ENCODE measurements around the gene SET. TPM values are rescaled to one million over a fixed set of nuclear protein-coding genes. Genes with fewer than 3 reads are reported as not detected.

SET gene
- total and polyA plus RNA-seq, 2 donors (not counting 1 experiment from before 2014, with no cell fraction given) = 54.9 to 309 TPM

DNA sequence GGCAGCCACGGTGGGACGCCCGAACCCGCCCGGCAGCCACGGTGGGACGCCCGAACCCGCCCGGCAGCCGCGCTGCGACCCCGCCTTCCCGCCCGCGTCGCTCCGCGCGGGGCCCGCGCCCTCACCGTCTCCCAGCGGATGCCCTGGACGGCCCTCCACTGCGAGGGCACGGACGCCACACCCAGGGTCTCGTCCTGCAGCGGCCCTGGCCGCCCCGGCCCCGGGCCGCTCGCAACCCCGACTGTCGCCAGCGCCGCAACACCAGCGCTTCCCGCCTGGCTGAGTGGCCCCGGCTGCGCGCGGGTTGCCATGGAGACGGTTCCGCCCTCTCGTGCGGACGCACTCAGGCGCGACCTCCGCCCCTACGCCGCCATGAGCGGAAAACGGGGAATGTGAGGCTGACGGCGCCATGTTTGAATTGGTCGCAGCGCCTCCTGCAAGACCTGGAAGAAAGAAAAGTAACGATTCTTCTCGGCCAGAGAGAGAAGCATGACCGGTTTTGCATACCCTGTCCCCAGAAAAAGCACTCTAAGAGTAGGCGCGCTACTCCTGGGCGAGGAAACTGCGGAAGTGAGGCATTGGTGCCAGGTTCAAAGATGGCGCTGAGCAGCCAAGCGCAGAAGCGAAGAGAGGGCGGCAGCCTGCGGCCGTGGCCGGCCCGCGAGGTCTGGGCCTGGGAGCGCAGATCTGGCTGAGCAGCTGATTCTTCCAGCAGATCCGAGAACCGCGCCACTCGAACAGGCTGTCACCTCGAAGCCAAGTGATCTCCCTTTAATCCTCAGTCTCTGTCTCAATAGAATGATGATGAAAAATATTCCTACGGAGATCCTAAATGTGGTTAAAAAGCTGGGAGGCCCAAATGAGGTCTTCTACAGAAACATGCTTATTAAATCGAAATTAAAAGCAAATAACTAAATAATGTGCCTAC, 32.3 kb upstream of the SET start, which contains the start of gene DYNC2I2:
Gene DYNC2I2, minus strand, starts transcription at position 432 of the 928 bp plus-strand sequence. Its CDS starts 121 bp downstream, at position 311.
- Histone ChIP-seq H3K9me3 (ENCODE audit: control extremely low read depth in 1 of 3, control insufficient read depth in 2 of 3, insufficient read depth in 1 of 3, low read length in 2 of 3) (no peaks in the 10 kb centered on the region), H3K4me2 (replicated peaks; ENCODE audit: low read depth, low read length, poor library complexity, severe bottlenecking) (peak within 1 kb of the TSS; percentile 91), H3K36me3 (replicated peaks in 1 of 2; ENCODE audit: control extremely low read depth in 1 of 2, control insufficient read depth in 1 of 2, extremely low read depth in 1 of 2, insufficient read depth in 2 of 2, low read length in 1 of 2) (no peaks in the 10 kb centered on the region), H3K4me3 (ENCODE audit: control extremely low read depth in 1 of 5, extremely low read depth in 1 of 5, insufficient read depth in 1 of 5, low read depth in 2 of 5, low read length in 4 of 5) (peak within 1 kb of the TSS; percentile 66 to 97 (median 89)), H3K27me3 (replicated peaks in 1 of 4; ENCODE audit: control extremely low read depth in 1 of 4, control insufficient read depth in 3 of 4, insufficient read depth in 4 of 4, low read length in 3 of 4) (no peaks in the 10 kb centered on the region), H3K79me2 (ENCODE audit: control insufficient read depth, insufficient read depth, low read length) (peaks cover 2% of the 10 kb centered on the region), H3K9ac (ENCODE audit: low read length) (peak within 1 kb of the TSS; percentile 94), H3K4me1 (ENCODE audit: control insufficient read depth in 2 of 2, insufficient read depth in 2 of 2, low read length in 2 of 2) (peaks cover 2 to 14% of the 10 kb centered on the region in 2 donors), H2AFZ (ENCODE audit: insufficient read depth, low read depth, low read length, poor library complexity, severe bottlenecking) (peak within 1 kb of the TSS; percentile 100), H3K27ac (ENCODE audit: low read length in 2 of 2) (peak within 1 kb of the TSS; percentile 92 to 95), H4K20me1 (ENCODE audit: control insufficient read depth, insufficient read depth, low read length, poor library complexity, severe bottlenecking) (no peaks in the 10 kb centered on the region)
- ChIA-PET POLR2A (interaction anchor here (0.6 to 1.8 kb wide), 9 partner anchors 9 to 286 kb away, joined by 3 to 7 read pairs (median 5); partner anchors contain the start of genes ENDOG, SET and URM1), CTCF (no interaction called here)
- intact Hi-C loops (cut with micrococcal nuclease) = loop anchor here (1.0 to 5.0 kb wide), 7 partner anchors 28 to 200 kb away; partner anchors contain the start of genes ODF2, PKN3, SET and SPTAN1
- peak within 1 kb of the TSS; percentile 96 for H3K4me3 Mint-ChIP-seq
- DNase-seq = peak; percentile 90
- H3K27ac Mint-ChIP-seq = peak within 1 kb of the TSS; percentile 100
- H3K4me1 Mint-ChIP-seq = peaks cover 13% of the 10 kb centered on the region
- no peaks in the 10 kb centered on the region for H3K27me3 Mint-ChIP-seq
- H3K9me3 Mint-ChIP-seq (ENCODE audit: insufficient read depth) = no peaks in the 10 kb centered on the region
- ATAC-seq (ENCODE audit: low read depth) = peak; percentile 80
- WGBS (ENCODE audit: insufficient coverage) = under 1% methylated on average over 80 of the region's 86 CpGs
- no peak for TF ChIP-seq EZH2 (IDR thresholded peaks at IDR 0.05; ENCODE audit: borderline replicate concordance, insufficient read depth, low read depth, low read length, poor library complexity, severe bottlenecking)
- TF ChIP-seq, protein P1, sequence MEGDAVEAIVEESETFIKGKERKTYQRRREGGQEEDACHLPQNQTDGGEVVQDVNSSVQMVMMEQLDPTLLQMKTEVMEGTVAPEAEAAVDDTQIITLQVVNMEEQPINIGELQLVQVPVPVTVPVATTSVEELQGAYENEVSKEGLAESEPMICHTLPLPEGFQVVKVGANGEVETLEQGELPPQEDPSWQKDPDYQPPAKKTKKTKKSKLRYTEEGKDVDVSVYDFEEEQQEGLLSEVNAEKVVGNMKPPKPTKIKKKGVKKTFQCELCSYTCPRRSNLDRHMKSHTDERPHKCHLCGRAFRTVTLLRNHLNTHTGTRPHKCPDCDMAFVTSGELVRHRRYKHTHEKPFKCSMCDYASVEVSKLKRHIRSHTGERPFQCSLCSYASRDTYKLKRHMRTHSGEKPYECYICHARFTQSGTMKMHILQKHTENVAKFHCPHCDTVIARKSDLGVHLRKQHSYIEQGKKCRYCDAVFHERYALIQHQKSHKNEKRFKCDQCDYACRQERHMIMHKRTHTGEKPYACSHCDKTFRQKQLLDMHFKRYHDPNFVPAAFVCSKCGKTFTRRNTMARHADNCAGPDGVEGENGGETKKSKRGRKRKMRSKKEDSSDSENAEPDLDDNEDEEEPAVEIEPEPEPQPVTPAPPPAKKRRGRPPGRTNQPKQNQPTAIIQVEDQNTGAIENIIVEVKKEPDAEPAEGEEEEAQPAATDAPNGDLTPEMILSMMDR (IDR thresholded peaks at IDR 0.05) = no peak

Measured in B cell (primary cell).